Endothelial cell of umbilical vein (primary cell): ENCODE results near the gene NDUFS2.
"Not testable (repeated sequence)": the region's sequence is repeated elsewhere in the genome, so short reads cannot be mapped to it uniquely, and the experiment has no call there.

Experiments used
- CTCF ChIP-seq, 2 donors: IDR thresholded peaks; 1 replicate in 1 of 2; 2 replicates in 1 of 2; pipeline ENCODE4 v1.5.1; 2011; ENCODE audit warnings: low read length in 2 of 2, mild to moderate bottlenecking in 2 of 2, moderate library complexity in 2 of 2, control low read depth in 1 of 2, inconsistent platforms in 1 of 2, low read depth in 1 of 2; ENCODE audit not compliant: insufficient read depth in 1 of 2; ENCODE audit errors: extremely low read depth in 1 of 2
- POLR2A ChIP-seq: IDR thresholded peaks from 2 replicates; pipeline ENCODE4 v1.6.1; 2012; ENCODE audit warnings: low read depth, mild to moderate bottlenecking, control low read depth, low read length

DNA sequence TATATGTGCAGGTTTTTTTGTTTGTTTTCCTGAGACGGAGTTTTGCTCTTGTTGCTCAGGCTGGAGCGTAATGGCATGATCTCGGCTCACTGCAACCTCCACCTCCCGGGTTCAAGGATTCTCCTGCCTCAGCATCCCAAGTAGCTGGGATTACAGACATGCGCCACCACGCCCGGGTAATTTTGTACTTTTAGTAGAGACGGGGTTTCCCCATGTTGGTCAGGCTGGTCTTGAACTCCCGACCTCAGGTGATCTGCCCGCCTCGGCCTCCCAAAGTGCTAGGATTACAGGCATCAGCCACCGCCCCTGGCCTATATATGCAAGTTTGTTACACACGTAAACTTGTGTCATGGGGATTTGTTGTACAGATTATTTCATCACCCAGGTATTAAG is 22.5 kb downstream of the NDUFS2 start:
- not testable (repeated sequence) for TF ChIP-seq CTCF (IDR thresholded peaks at IDR 0.05; ENCODE audit: extremely low read depth in 1 of 2, insufficient read depth in 1 of 2, low read depth in 1 of 2, low read length in 2 of 2); POLR2A
